Muscle layer of duodenum (tissue), 2 donors: Measurements from ENCODE around the gene GGA1.
A peak's percentile ranks its signal among the peaks of the same experiment; 100 is the strongest.

Source experiments
- H3K27ac ChIP-seq: one replicate; pipeline ENCODE4 v1.7.0; 2013; ENCODE audit warnings: mild to moderate bottlenecking, low read length
- H3K27me3 ChIP-seq: one replicate; pipeline ENCODE4 v1.7.0; 2013; ENCODE audit warnings: low read depth, mild to moderate bottlenecking, control low read depth, low read length
- H3K36me3 ChIP-seq, 2 donors: one replicate each; pipeline ENCODE4 v1.7.0; 2013; ENCODE audit warnings: low read length in 2 of 2, control low read depth in 1 of 2, mild to moderate bottlenecking in 1 of 2; ENCODE audit not compliant: insufficient read depth in 2 of 2, control insufficient read depth in 1 of 2
- H3K4me1 ChIP-seq, 2 donors: one replicate each; pipeline ENCODE4 v1.7.0; 2013; ENCODE audit warnings: low read length in 2 of 2, mild to moderate bottlenecking in 2 of 2, control low read depth in 1 of 2, moderate library complexity in 1 of 2; ENCODE audit not compliant: insufficient read depth in 2 of 2, control insufficient read depth in 1 of 2
- H3K4me3 ChIP-seq, 2 donors: one replicate each; pipeline ENCODE4 v1.7.0; 2013; ENCODE audit warnings: low read length in 2 of 2, low read depth in 1 of 2, mild to moderate bottlenecking in 1 of 2
- H3K9me3 ChIP-seq, 2 donors: one replicate each; pipeline ENCODE4 v1.7.0; 2013; ENCODE audit warnings: low read length in 2 of 2, control low read depth in 1 of 2, mild to moderate bottlenecking in 1 of 2; ENCODE audit not compliant: control insufficient read depth in 1 of 2
- donor health status: healthy.

GGA1 gene

DNA sequence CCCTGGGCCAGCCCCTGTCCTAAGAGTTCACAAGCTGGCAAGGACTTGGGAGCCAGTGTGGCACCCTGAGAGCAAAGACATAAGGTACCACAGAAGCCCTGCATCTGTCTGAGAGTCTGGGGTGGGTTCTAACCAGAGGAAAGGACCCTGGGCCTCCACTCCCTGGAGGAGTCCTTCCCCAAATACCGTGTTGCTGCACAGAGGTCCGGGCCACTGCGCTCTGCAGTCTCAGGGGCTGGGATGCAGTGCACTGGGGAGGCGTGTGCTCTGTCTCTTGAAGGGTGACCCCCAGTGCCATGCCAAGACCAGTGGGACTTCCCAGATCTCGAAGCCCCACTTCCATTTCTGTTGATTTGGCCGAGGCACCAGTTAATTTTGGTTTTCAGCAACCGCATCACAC, 26.5 kb downstream of the GGA1 start:
- Histone ChIP-seq H3K4me1 (peaks cover 33 to 53% of the 10 kb centered on the region in 2 donors), H3K27ac (peak overlapping the region; percentile 61), H3K27me3 (no peaks in the 10 kb centered on the region), H3K36me3 (peaks cover 0 to 25% of the 10 kb centered on the region in 2 donors), H3K9me3 (no peaks in the 10 kb centered on the region), H3K4me3 (no peak overlapping the region)

GRCh38 chr22:37636186-37636948, 27.7 kb downstream of the GGA1 start:
- no peak overlapping the region for H3K4me3 ChIP-seq
- H3K36me3 ChIP-seq: peaks cover 0 to 13% of the 10 kb centered on the region in 2 donors
- H3K4me1 ChIP-seq: peaks cover 33 to 54% of the 10 kb centered on the region in 2 donors
- H3K27me3 ChIP-seq: no peaks in the 10 kb centered on the region
- H3K27ac ChIP-seq: peak overlapping the region; percentile 69
- no peaks in the 10 kb centered on the region for H3K9me3 ChIP-seq

DNA sequence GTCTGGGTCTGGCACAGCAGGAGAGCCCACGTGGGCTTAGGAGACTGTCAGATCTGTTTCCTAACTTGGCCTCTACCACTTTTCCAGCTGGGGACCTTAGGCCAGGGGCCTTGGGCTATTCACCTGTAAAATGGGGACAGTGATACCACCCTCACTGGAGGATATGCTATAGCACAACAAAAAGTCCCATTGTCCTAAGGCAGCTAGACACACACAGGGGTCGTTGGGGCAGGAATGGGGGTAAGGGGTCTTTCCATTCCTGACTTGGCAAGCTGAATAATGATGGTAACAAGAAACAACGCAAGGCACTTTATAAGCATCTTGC, 28.3 kb downstream of the GGA1 start:
- Histone ChIP-seq H3K4me3 (no peak overlapping the region), H3K4me1 (peaks cover 33 to 54% of the 10 kb centered on the region in 2 donors), H3K9me3 (no peaks in the 10 kb centered on the region), H3K27me3 (no peaks in the 10 kb centered on the region), H3K27ac (peak overlapping the region; percentile 69), H3K36me3 (peaks cover 0 to 10% of the 10 kb centered on the region in 2 donors)

DNA sequence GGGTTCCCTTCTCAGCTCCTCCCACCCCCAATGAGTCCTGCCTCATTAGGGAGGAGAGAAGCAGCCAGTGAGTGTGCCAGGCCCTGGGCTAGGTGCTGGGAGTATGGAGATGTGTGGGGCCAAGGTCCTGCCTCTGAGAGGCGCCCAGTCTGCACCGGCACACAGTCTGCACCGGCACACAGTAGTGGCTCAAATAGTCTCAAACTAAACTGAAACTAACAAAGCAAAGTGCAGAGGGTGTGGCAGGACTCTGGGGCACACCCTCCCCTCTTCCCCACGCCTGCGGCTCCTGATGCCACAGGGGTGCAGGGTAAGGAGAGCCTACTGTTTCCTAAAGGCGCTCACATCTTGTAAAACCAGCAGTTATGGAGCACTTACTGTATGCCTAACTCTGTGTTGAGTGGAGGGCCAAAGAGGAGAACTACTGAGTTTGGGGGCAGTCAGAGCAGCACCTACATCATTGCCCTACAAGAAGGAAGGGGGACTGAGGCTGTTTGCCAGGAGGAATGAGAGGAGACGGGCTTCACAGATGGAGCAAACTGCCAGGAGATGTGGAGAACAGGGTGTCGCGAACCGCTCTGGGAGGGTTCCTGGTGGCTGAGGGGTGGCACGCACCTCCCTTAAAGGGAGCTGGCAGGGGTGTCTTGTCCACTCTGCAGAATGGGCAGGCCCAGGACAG, 29.9 kb downstream of the GGA1 start:
- Histone ChIP-seq H3K4me3 (peak overlapping the region; percentile 67 to 68), H3K27ac (peak overlapping the region; percentile 69), H3K36me3 (no peaks in the 10 kb centered on the region), H3K4me1 (peaks cover 22 to 48% of the 10 kb centered on the region in 2 donors), H3K9me3 (no peaks in the 10 kb centered on the region), H3K27me3 (no peaks in the 10 kb centered on the region)

DNA sequence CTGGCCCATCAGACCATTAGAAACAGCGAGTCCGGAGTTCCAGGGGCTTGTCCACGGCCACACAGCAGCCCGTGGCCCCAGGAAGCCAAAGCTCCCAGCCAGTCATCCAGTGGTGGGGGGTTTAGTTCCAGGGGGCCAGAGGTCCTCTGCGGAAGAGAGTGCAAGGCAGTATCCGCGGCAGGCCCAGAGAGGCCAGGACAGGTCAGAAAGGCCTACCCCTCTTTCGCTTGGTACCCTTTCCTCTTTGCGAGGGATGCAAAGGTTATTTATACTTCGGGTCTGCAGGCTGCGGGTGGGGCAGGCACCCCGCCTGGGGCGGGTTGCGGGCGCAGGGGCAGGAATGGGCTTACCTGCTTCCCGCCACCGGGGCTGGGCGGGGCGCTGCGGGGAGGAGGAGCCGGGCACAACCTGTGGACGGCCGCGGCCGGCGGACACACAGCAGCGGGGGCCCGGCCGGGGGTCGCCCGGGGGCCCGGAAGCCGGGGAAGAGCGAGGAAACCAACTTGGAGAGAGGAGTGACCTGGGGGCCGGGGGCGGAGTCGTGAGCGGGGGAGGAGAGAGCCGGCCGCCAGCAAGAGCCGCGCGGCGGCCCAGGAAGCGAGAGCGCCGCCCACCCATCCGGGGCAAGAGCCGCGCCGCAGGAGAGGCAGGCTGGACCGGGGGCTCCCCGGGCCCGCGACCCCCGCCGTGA, 30.6 kb downstream of the GGA1 start, which contains the start of gene SH3BP1:
Gene SH3BP1 (plus strand): TSS at position 600 of the 691 bp plus-strand sequence. CDS start 119 bp downstream, outside the sequence.
- peaks cover 16 to 42% of the 10 kb centered on the region in 2 donors for H3K4me1 ChIP-seq
- H3K27me3 ChIP-seq: no peaks in the 10 kb centered on the region
- H3K27ac ChIP-seq: peak within 1 kb of the TSS; percentile 79
- H3K36me3 ChIP-seq: no peaks in the 10 kb centered on the region
- H3K9me3 ChIP-seq: no peaks in the 10 kb centered on the region
- peak within 1 kb of the TSS; percentile 67 to 68 for H3K4me3 ChIP-seq

- peak overlapping the region; percentile 79 for H3K27ac ChIP-seq
- H3K27me3 ChIP-seq: no peaks in the 10 kb centered on the region
- H3K4me1 ChIP-seq: peaks cover 8 to 34% of the 10 kb centered on the region in 2 donors
Observed at GRCh38 chr22:37639771-37640590, 31.3 kb downstream of the GGA1 start.

DNA sequence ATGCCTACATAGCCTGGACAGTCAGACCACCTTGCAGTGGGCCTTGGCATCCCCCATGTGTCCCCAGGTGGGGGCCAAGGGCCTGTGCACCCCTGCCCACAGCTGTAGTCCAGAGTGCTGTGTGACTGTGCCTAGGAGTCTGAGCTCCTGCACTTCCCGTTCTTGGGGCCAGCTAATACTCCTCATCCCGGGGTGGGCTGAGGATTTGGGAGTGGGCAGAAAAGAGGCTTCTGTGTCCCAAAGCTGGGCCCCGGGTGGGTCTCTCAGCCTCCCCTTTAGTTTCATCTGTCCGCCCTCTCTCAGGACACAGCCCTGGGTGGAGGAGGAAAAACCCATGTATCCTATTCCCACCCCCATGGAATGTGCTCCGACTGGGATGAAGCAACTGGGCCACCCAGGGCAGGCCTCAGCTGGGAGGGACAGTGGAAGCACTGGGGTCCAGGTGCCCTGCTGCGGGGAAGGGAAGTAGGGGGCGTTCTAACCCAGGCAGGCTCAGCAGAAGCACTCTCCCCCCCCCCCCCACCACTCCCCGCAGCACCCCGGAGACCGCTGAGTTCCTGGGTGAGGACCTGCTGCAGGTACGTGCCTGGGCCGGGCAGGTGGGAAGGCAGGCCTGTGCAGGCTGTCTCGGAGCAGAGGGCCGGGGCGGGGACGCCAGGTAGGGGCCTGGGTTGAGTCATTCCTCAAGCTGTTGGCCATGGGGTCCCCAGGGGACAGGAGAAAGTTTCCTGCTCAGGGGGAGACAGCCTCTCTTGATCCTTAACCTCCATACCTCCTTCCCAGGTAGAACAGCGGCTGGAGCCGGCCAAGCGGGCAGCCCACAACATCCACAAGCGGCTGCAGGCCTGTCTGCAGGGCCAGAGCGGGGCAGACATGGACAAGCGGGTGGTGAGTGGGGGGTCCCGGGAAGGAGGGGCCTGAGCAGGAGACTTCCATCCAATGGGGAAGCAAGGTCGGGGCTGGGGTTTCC, 32.2 kb downstream of the GGA1 start:
- Histone ChIP-seq H3K27ac (peak overlapping the region; percentile 79), H3K9me3 (no peaks in the 10 kb centered on the region), H3K27me3 (no peaks in the 10 kb centered on the region), H3K4me1 (peaks cover 4 to 28% of the 10 kb centered on the region in 2 donors), H3K4me3 (peak overlapping the region; percentile 67 to 68), H3K36me3 (peaks cover 3 to 4% of the 10 kb centered on the region in 2 donors)

More at GRCh38 chr22:37639771-37640590, 31.3 kb downstream of the GGA1 start:
- H3K9me3 ChIP-seq: no peaks in the 10 kb centered on the region
- H3K4me3 ChIP-seq: peak overlapping the region; percentile 67 to 68
- peaks cover 0 to 3% of the 10 kb centered on the region in 2 donors for H3K36me3 ChIP-seq

DNA sequence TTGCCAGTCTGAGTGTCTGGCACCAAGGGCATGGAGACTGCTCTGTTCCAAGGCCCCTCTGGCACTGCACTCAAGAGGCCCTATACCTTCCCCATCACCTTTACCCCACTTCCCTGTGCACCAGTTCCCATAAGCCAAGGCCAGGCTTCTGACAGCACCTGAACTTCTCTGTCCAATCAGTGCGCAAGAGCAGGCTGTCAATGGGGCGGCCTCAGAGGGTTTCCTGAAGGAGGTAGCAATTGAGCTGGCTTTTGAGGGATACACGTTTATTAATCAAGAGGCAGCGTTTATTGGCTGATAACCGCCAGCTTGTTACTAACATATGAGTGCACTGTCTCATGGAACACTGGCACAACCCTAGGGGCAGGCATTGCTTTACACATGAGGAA, 32.9 kb downstream of the GGA1 start:
- Histone ChIP-seq H3K36me3 (peaks cover 3 to 4% of the 10 kb centered on the region in 2 donors), H3K4me3 (no peak overlapping the region), H3K4me1 (peaks cover 4 to 28% of the 10 kb centered on the region in 2 donors), H3K27ac (peak overlapping the region; percentile 79), H3K9me3 (no peaks in the 10 kb centered on the region), H3K27me3 (no peaks in the 10 kb centered on the region)

DNA sequence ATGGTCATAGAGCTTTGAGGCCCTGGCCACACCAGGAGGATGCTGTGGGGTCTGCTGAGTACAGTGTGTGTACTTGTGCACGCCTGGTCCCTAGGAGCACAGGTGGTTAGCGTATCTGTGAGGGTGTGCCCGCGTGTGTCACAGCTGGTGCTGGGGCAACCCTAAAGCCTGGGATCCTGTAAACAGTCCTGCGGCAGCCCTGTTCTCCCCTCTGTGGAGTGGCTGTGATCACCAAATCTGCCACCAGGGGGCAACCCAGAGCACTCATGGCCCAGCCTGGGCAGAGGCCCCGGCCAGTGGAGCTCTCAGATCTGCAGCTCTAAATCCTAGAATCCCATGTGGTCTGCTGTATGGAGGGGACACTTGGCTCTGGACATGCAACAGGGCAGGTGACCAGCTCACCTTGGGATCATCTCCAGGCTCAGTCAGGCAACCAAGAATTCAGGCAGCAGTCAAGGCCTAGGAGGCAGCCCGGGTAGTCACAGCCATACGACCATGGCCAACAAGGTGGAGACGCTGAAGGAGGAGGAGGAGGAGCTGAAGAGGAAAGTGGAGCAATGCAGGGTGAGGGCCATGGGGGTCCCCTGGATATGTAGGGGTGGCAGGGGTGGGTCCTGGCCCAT, 34.7 kb downstream of the GGA1 start:
- Histone ChIP-seq H3K27ac (no peak overlapping the region), H3K4me3 (no peak overlapping the region), H3K27me3 (no peaks in the 10 kb centered on the region), H3K4me1 (peaks cover 0 to 26% of the 10 kb centered on the region in 2 donors), H3K36me3 (peaks cover 3 to 4% of the 10 kb centered on the region in 2 donors), H3K9me3 (no peaks in the 10 kb centered on the region)
